HFF-Myc (cell line): ENCODE measurements around the gene LIN37.

Experiments
- DNase-seq: peaks from one replicate; pipeline ENCODE4 v3.0.0-alpha.2; 2011; ENCODE audit warnings: low read depth; ENCODE audit errors: extremely low read depth
- H3K4me3 ChIP-seq: replicated peaks from 2 replicates; pipeline ENCODE4 v1.5.1; 2011; ENCODE audit warnings: low read depth, mild to moderate bottlenecking, control low read depth, low read length
- CTCF ChIP-seq: IDR thresholded peaks from 2 replicates; pipeline ENCODE4 v1.5.1; 2012; ENCODE audit warnings: mild to moderate bottlenecking, low read depth, low read length, control low read depth; ENCODE audit errors: missing control alignments

LIN37 gene

GRCh38 chr19:35796645-35797542 lies 48.5 kb downstream of the LIN37 start:
- H3K4me3 ChIP-seq = no peak overlapping the region
- no peak for TF ChIP-seq CTCF
- DNase-seq = no peak

- no peak for TF ChIP-seq CTCF
These were observed 49.3 kb downstream of the LIN37 start for GRCh38 chr19:35797663-35798062.

GRCh38 chr19:35801828-35802227 lies 53.5 kb downstream of the LIN37 start:
- no peak for DNase-seq
- TF ChIP-seq CTCF = no peak
- no peak overlapping the region for H3K4me3 ChIP-seq

More at GRCh38 chr19:35797663-35798062, 49.3 kb downstream of the LIN37 start:
- no peak overlapping the region for H3K4me3 ChIP-seq
- DNase-seq = no peak
